WTC11 (cell line): Measurements from ENCODE around the gene CHERP. TPM values are rescaled to one million over a fixed set of nuclear protein-coding genes. Genes with fewer than 3 reads are reported as not detected.

ENCODE experiments used
- ARID4B ChIP-seq: sonication (generic); formaldehyde crosslinking; IDR thresholded peaks from 2 replicates; pipeline ENCODE4 v1.8.0; 2023; ENCODE audit warnings: missing genetic modification reagents, mild to moderate bottlenecking, borderline replicate concordance
- ATF1 ChIP-seq: sonication (generic); formaldehyde crosslinking; IDR thresholded peaks from 2 replicates; pipeline ENCODE4 v1.8.1; 2023; ENCODE audit warnings: mild to moderate bottlenecking, moderate library complexity, missing genetic modification reagents
- CTCF ChIP-seq: fragments of 200-600 bp; IDR thresholded peaks from 2 replicates; pipeline ENCODE4 v1.8.0; 2022; ENCODE audit warnings: antibody characterized with exemption
- E2F5 ChIP-seq: sonication (generic); formaldehyde crosslinking; IDR thresholded peaks from 2 replicates; pipeline ENCODE4 v1.8.1; 2022; ENCODE audit warnings: mild to moderate bottlenecking, moderate library complexity, missing genetic modification reagents
- ELF4 ChIP-seq: sonication (generic); formaldehyde crosslinking; IDR thresholded peaks from 2 replicates; pipeline ENCODE4 v1.8.1; 2022; ENCODE audit warnings: low read depth, mild to moderate bottlenecking, moderate library complexity, missing genetic modification reagents
- FOXK1 ChIP-seq: sonication (generic); formaldehyde crosslinking; IDR thresholded peaks from 2 replicates; pipeline ENCODE4 v1.8.0; 2022; ENCODE audit warnings: mild to moderate bottlenecking, moderate library complexity, missing genetic modification reagents
- FOXP4 ChIP-seq: sonication (generic); formaldehyde crosslinking; IDR thresholded peaks from 2 replicates; pipeline ENCODE4 v1.8.0; 2022; ENCODE audit warnings: mild to moderate bottlenecking, missing genetic modification reagents
- GABPB1 ChIP-seq: sonication (generic); formaldehyde crosslinking; IDR thresholded peaks from 2 replicates; pipeline ENCODE4 v1.8.1; 2023; ENCODE audit warnings: mild to moderate bottlenecking, missing genetic modification reagents
- GTF2I ChIP-seq: fragments of 250-450 bp; sonication (Bioruptor Pico); conservative IDR thresholded peaks from 2 replicates; pipeline ENCODE4 v1.4.0; 2021; ENCODE audit warnings: mild to moderate bottlenecking
- NFE2L1 ChIP-seq: sonication (generic); formaldehyde crosslinking; IDR thresholded peaks from 2 replicates; pipeline ENCODE4 v1.8.1; 2023; ENCODE audit warnings: missing genetic modification reagents
- SP1 ChIP-seq: sonication (generic); formaldehyde crosslinking; conservative IDR thresholded peaks from 2 replicates; pipeline ENCODE4 v1.8.1; 2022; ENCODE audit warnings: missing genetic modification reagents
- TEAD1 ChIP-seq: sonication (generic); formaldehyde crosslinking; IDR thresholded peaks from 2 replicates; pipeline ENCODE4 v1.8.0; 2022; ENCODE audit warnings: mild to moderate bottlenecking, missing genetic modification reagents
- ZMAT4 ChIP-seq: fragments of 250-450 bp; sonication (Bioruptor Pico); IDR thresholded peaks from 2 replicates; pipeline ENCODE4 v1.9.0; 2021; ENCODE audit warnings: mild to moderate bottlenecking
- ZNF425 ChIP-seq: fragments of 250-450 bp; sonication (Bioruptor Pico); conservative IDR thresholded peaks from 2 replicates; pipeline ENCODE4 v1.9.0; 2021; ENCODE audit warnings: mild to moderate bottlenecking
- total RNA-seq: library from RNA; stranded (reverse); gene quantifications from 3 replicates; pipeline ENCODE4 v1.2.3, GENCODE V29; 2021
- TF ChIP-seq, protein P1 (sequence below): fragments of 250-450 bp; sonication (Bioruptor Pico); IDR thresholded peaks from 2 replicates; pipeline ENCODE4 v1.9.0; 2021; ENCODE audit warnings: mild to moderate bottlenecking
- TF ChIP-seq, protein P2 (sequence below): fragments of 250-450 bp; sonication (Bioruptor Pico); IDR thresholded peaks from 2 replicates; pipeline ENCODE4 v1.9.0; 2021; ENCODE audit warnings: mild to moderate bottlenecking, borderline replicate concordance
- TF ChIP-seq, protein P3 (sequence below): sonication (generic); formaldehyde crosslinking; IDR thresholded peaks from 2 replicates; pipeline ENCODE4 v1.8.1; 2023; ENCODE audit warnings: mild to moderate bottlenecking, missing genetic modification reagents, moderate library complexity

CHERP gene
- total RNA-seq, 1 experiment from 2014 or later, result 98.7 TPM

DNA sequence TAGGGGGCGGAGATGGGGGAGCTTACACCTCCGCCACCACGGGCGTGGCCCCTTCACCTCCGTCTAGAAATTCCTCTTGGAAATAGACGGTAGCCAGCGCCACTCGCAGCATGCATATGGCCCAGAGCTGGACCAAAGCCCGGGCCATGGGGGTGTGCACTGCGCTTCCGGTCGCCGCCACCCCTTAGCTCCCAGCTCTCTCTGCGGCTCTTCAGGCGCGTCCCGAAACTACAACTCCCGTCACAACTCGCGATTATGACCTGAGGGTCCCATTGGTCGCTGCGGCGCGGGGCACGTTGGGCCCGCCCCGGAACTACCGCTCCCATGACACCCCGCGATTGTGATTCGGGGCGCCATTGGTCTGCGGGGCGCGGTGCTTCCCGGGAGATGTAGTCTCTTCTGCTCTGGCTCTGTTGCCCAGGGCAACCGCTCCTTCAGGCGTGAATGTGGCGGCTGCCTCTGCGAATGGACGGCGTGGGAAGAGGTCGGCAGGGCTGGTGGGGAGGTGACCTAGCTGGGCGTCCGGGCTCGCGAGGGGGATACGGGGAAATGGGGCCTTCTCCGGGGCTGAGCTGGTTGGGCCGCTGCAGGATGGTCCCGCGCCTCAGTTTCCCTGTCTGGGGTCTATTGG lies 46.1 kb downstream of the CHERP start, which contains the start of the genes C19orf44 and CALR3 (continued):
- TF ChIP-seq E2F5 (CRISPR knock-in tag) (peak; percentile 74; the same call in 1 of the 2 replicates), CTCF (no peak), FOXK1 (peak; percentile 25; the same call in 1 of the 2 replicates), ZNF425 (CRISPR knock-in tag) (no peak), FOXP4 (CRISPR knock-in tag) (peak; percentile 77; the same call in 1 of the 2 replicates), GTF2I (CRISPR knock-in tag) (no peak), ELF4 (CRISPR knock-in tag) (no peak), ARID4B (peak; percentile 79; the same call in 1 of the 2 replicates), NFE2L1 (CRISPR knock-in tag) (no peak), ZMAT4 (CRISPR knock-in tag) (no peak), GABPB1 (CRISPR knock-in tag) (peak; percentile 77), ATF1 (CRISPR knock-in tag) (no peak), SP1 (CRISPR knock-in tag) (peak; percentile 96), TEAD1 (0 out of 2 replicates have a peak, but pooled peaks have one; percentile 39)
- TF ChIP-seq, protein P1, sequence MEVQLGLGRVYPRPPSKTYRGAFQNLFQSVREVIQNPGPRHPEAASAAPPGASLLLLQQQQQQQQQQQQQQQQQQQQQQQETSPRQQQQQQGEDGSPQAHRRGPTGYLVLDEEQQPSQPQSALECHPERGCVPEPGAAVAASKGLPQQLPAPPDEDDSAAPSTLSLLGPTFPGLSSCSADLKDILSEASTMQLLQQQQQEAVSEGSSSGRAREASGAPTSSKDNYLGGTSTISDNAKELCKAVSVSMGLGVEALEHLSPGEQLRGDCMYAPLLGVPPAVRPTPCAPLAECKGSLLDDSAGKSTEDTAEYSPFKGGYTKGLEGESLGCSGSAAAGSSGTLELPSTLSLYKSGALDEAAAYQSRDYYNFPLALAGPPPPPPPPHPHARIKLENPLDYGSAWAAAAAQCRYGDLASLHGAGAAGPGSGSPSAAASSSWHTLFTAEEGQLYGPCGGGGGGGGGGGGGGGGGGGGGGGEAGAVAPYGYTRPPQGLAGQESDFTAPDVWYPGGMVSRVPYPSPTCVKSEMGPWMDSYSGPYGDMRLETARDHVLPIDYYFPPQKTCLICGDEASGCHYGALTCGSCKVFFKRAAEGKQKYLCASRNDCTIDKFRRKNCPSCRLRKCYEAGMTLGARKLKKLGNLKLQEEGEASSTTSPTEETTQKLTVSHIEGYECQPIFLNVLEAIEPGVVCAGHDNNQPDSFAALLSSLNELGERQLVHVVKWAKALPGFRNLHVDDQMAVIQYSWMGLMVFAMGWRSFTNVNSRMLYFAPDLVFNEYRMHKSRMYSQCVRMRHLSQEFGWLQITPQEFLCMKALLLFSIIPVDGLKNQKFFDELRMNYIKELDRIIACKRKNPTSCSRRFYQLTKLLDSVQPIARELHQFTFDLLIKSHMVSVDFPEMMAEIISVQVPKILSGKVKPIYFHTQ, result no peak
- TF ChIP-seq, protein P2, sequence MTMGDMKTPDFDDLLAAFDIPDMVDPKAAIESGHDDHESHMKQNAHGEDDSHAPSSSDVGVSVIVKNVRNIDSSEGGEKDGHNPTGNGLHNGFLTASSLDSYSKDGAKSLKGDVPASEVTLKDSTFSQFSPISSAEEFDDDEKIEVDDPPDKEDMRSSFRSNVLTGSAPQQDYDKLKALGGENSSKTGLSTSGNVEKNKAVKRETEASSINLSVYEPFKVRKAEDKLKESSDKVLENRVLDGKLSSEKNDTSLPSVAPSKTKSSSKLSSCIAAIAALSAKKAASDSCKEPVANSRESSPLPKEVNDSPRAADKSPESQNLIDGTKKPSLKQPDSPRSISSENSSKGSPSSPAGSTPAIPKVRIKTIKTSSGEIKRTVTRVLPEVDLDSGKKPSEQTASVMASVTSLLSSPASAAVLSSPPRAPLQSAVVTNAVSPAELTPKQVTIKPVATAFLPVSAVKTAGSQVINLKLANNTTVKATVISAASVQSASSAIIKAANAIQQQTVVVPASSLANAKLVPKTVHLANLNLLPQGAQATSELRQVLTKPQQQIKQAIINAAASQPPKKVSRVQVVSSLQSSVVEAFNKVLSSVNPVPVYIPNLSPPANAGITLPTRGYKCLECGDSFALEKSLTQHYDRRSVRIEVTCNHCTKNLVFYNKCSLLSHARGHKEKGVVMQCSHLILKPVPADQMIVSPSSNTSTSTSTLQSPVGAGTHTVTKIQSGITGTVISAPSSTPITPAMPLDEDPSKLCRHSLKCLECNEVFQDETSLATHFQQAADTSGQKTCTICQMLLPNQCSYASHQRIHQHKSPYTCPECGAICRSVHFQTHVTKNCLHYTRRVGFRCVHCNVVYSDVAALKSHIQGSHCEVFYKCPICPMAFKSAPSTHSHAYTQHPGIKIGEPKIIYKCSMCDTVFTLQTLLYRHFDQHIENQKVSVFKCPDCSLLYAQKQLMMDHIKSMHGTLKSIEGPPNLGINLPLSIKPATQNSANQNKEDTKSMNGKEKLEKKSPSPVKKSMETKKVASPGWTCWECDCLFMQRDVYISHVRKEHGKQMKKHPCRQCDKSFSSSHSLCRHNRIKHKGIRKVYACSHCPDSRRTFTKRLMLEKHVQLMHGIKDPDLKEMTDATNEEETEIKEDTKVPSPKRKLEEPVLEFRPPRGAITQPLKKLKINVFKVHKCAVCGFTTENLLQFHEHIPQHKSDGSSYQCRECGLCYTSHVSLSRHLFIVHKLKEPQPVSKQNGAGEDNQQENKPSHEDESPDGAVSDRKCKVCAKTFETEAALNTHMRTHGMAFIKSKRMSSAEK (CRISPR knock-in tag), result no peak
- TF ChIP-seq, protein P3, sequence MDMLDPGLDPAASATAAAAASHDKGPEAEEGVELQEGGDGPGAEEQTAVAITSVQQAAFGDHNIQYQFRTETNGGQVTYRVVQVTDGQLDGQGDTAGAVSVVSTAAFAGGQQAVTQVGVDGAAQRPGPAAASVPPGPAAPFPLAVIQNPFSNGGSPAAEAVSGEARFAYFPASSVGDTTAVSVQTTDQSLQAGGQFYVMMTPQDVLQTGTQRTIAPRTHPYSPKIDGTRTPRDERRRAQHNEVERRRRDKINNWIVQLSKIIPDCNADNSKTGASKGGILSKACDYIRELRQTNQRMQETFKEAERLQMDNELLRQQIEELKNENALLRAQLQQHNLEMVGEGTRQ (CRISPR knock-in tag), result peak; percentile 73
